HG03108 (cell line): ENCODE data around the gene DEAF1.
A peak's percentile ranks its signal among the peaks of the same experiment; 100 is the strongest.
"Not testable (repeated sequence)": the region's sequence is repeated elsewhere in the genome, so short reads cannot be mapped to it uniquely, and the experiment has no call there.

Experiments
- ATAC-seq: cut with Tn5 transposase; IDR thresholded peaks from one replicate; pipeline ENCODE4 v1.9.1; 2021; ENCODE audit warnings: moderate library complexity; ENCODE audit not compliant: unreplicated experiment

DEAF1 gene

GRCh38 chr11:702462-703461 is 7.7 kb upstream of the DEAF1 start:
- no peak for ATAC-seq

GRCh38 chr11:701741-702461 is 6.9 kb upstream of the DEAF1 start:
- no peak for ATAC-seq

- ATAC-seq, result no peak
These were observed 4.7 kb upstream of the DEAF1 start for GRCh38 chr11:699753-700152.

- ATAC-seq, result no peak
These were observed 4.1 kb upstream of the DEAF1 start for GRCh38 chr11:699116-699508.

GRCh38 chr11:698493-699115 is 3.6 kb upstream of the DEAF1 start:
- no peak for ATAC-seq

- ATAC-seq, result no peak
These were observed 2.8 kb upstream of the DEAF1 start for GRCh38 chr11:697811-698311.

GRCh38 chr11:696955-697491 is 2.0 kb upstream of the DEAF1 start:
- no peak for ATAC-seq

- peak; percentile 58 for ATAC-seq
These were observed 671 bp upstream of the DEAF1 start, which contains the start of gene TMEM80 for GRCh38 chr11:695538-696248. TMEM80 (plus strand) TSS chr11:695816; CDS start chr11:695828, 12 bp downstream.

- no peak for ATAC-seq
These were observed 191 bp upstream of the DEAF1 start for GRCh38 chr11:695288-695537.

- no peak for ATAC-seq
These were observed 997 bp downstream of the DEAF1 start for GRCh38 chr11:693887-694562.

- no peak for ATAC-seq
These were observed 1.6 kb downstream of the DEAF1 start for GRCh38 chr11:693415-693831.

GRCh38 chr11:692824-693414 is 2.1 kb downstream of the DEAF1 start:
- ATAC-seq, result no peak

- ATAC-seq, result no peak
These were observed 3.1 kb downstream of the DEAF1 start for GRCh38 chr11:691710-692590.

- ATAC-seq, result no peak
These were observed 4.0 kb downstream of the DEAF1 start for GRCh38 chr11:690738-691633.

- ATAC-seq, result not testable (repeated sequence)
These were observed 4.8 kb downstream of the DEAF1 start for GRCh38 chr11:690244-690643.

GRCh38 chr11:689625-690024 is 5.4 kb downstream of the DEAF1 start:
- ATAC-seq, result no peak

- no peak for ATAC-seq
These were observed 6.3 kb downstream of the DEAF1 start for GRCh38 chr11:688681-689080.

- no peak for ATAC-seq
These were observed 7.3 kb downstream of the DEAF1 start for GRCh38 chr11:687751-688150.
